GM12878 (cell line): ENCODE results near the gene IDI1. TPM values are rescaled to one million over a fixed set of nuclear protein-coding genes. Genes with fewer than 3 reads are reported as not detected.

Experiments used
- ATAC-seq: fragments of 200-7000 bp; cut with Tn5 transposase; 3 replicates; pipeline ENCODE4 v1.9.1; 2020; ENCODE audit warnings: mild to moderate bottlenecking, moderate library complexity
- BruUV-seq: library from RNA; stranded (reverse); fragments of 400-500 nt; replicated peaks from 2 replicates; lab custom pipeline; 2021; lab: Mats Ljungman, UMichigan
- CTCF ChIA-PET: fragments of 300-600 bp; sonication (Branson Sonifier 250); formaldehyde crosslinking; extraction: SDS; loops from one replicate; lab custom pipeline; 2021; ENCODE audit warnings: inconsistent platforms; lab: Yijun Ruan, JAX
- POLR2A ChIA-PET: fragments of 350-600 bp; formaldehyde crosslinking; extraction: SDS; loops from one replicate; lab custom pipeline; 2021; ENCODE audit warnings: inconsistent platforms; lab: Charles Lee
- RAD21 ChIA-PET: fragments of 300-600 bp; sonication (Branson Sonifier 250); formaldehyde crosslinking; loops from one replicate; lab custom pipeline; 2023; ENCODE audit warnings: antibody characterized with exemption; ENCODE audit not compliant: unreplicated experiment; lab: Charles Lee
- SMC1A ChIA-PET: fragments of 300-600 bp; sonication (Branson Sonifier 250); formaldehyde crosslinking; loops from one replicate; lab custom pipeline; 2023; ENCODE audit not compliant: unreplicated experiment, uncharacterized antibody; lab: Charles Lee
- DNase-seq: peaks from one replicate; pipeline ENCODE4 v3.0.0-alpha.2; 2011; ENCODE audit warnings: low read depth, low spot score
- FAIRE-seq: peaks from 3 replicates; lab custom pipeline; 2011; peaks lifted over from hg19 to GRCh38; lab: Jason Lieb, UNC
- H2AFZ ChIP-seq: 2 replicates; pipeline ENCODE4 v1.6.0; 2011; ENCODE audit warnings: low read depth, low read length, control low read depth; ENCODE audit not compliant: control insufficient read depth
- H3K27ac ChIP-seq: 2 replicates; pipeline ENCODE4 v1.5.1; 2011; ENCODE audit warnings: control low read depth; ENCODE audit not compliant: control insufficient read depth, insufficient read depth
- H3K27me3 ChIP-seq, 2 experiments: replicated peaks in 1 of 2; 2 replicates each; pipeline versions ENCODE4 v1.6.0 to v1.6.1; 2011; ENCODE audit warnings: low read length in 1 of 2; ENCODE audit not compliant: control insufficient read depth in 2 of 2, insufficient read depth in 2 of 2
- H3K36me3 ChIP-seq, 2 experiments: 2 replicates each; pipeline ENCODE4 v1.5.1; 2011; ENCODE audit warnings: low read length in 1 of 2; ENCODE audit not compliant: control insufficient read depth in 2 of 2, insufficient read depth in 2 of 2
- H3K4me1 ChIP-seq: 2 replicates; pipeline ENCODE4 v1.6.1; 2011; ENCODE audit warnings: mild to moderate bottlenecking, low read length, moderate library complexity, mixed read lengths; ENCODE audit not compliant: control insufficient read depth, insufficient read depth
- H3K4me2 ChIP-seq: 2 replicates; pipeline ENCODE4 v1.6.0; 2011; ENCODE audit warnings: control low read depth; ENCODE audit not compliant: control insufficient read depth, insufficient read depth
- H3K4me3 ChIP-seq: fragments of 200-600 bp; sonication (generic); 2 replicates; pipeline ENCODE4 v1.5.1; 2016
- H3K79me2 ChIP-seq: 2 replicates; pipeline ENCODE4 v1.6.0; 2011; ENCODE audit warnings: low read length; ENCODE audit not compliant: control insufficient read depth, insufficient read depth
- H3K9ac ChIP-seq: 2 replicates; pipeline ENCODE4 v1.8.0; 2011; ENCODE audit warnings: low read length, control low read depth, mixed read lengths; ENCODE audit not compliant: control insufficient read depth, insufficient read depth
- H3K9me3 ChIP-seq: replicated peaks from 3 replicates; pipeline ENCODE4 v1.5.1; 2011; ENCODE audit warnings: mild to moderate bottlenecking, low read length; ENCODE audit not compliant: control insufficient read depth, insufficient read depth
- H4K20me1 ChIP-seq: 2 replicates; pipeline ENCODE4 v1.6.0; 2011; ENCODE audit not compliant: control insufficient read depth, insufficient read depth
- ASH2L ChIP-seq: fragments of 300-600, 200-600 bp; sonication (generic); IDR thresholded peaks from 2 replicates; pipeline ENCODE4 v1.6.1; 2017; ENCODE audit warnings: low read depth, mild to moderate bottlenecking, borderline replicate concordance
- BCL11A ChIP-seq: IDR thresholded peaks from 2 replicates; pipeline ENCODE4 v1.6.1; 2011; ENCODE audit warnings: low read depth, low read length
- BRCA1 ChIP-seq: IDR thresholded peaks from 2 replicates; pipeline ENCODE4 v1.6.1; 2011; ENCODE audit warnings: low read depth, low read length, improper control_type of control experiment
- CEBPB ChIP-seq, 2 experiments: fragments of 150-350 bp in 1 of 2; IDR thresholded peaks; 2 replicates each; pipeline ENCODE4 v1.6.1; 2012 to 2014; ENCODE audit warnings: low read depth in 2 of 2, low read length in 2 of 2, borderline replicate concordance in 1 of 2, inconsistent platforms in 1 of 2
- CHD1 ChIP-seq: IDR thresholded peaks from 2 replicates; pipeline ENCODE4 v1.6.1; 2012; ENCODE audit warnings: low read depth, low read length, improper control_type of control experiment
- NFYB ChIP-seq: IDR thresholded peaks from 2 replicates; pipeline ENCODE4 v1.6.1; 2011; ENCODE audit warnings: low read depth, mild to moderate bottlenecking, low read length, improper control_type of control experiment, moderate library complexity; ENCODE audit not compliant: insufficient read depth
- PML ChIP-seq: IDR thresholded peaks from 2 replicates; pipeline ENCODE4 v1.6.1; 2012; ENCODE audit warnings: low read length, inconsistent platforms
- RAD51 ChIP-seq: fragments of 450-650 bp; IDR thresholded peaks from 2 replicates; pipeline ENCODE4 v1.6.1; 2016; ENCODE audit warnings: moderate library complexity, mild to moderate bottlenecking, inconsistent platforms
- SUZ12 ChIP-seq: fragments of 200-600 bp; sonication (generic); IDR thresholded peaks from one replicate; pipeline ENCODE4 v1.6.1; 2018; ENCODE audit warnings: antibody characterized with exemption, mild to moderate bottlenecking; ENCODE audit not compliant: unreplicated experiment
- WRNIP1 ChIP-seq: IDR thresholded peaks from 2 replicates; pipeline ENCODE4 v1.6.1; 2011; ENCODE audit warnings: low read depth, low read length, improper control_type of control experiment, borderline replicate concordance
- WGBS: methylation state at CpG from one replicate; pipeline ENCODE4 v1.1.6; 2016; ENCODE audit warnings: low lambda C conversion rate; ENCODE audit not compliant: insufficient replicate concordance, insufficient coverage; ENCODE audit errors: missing lambda C conversion rate; 5-methylcytosine and 5-hydroxymethylcytosine counted together
- in situ Hi-C: fragments of 300-500 bp; cut with MboI; formaldehyde crosslinking; loops from 9 replicates; pipeline ENCODE4 v1.14.3; 2018; ENCODE audit warnings: mixed read lengths
- intact Hi-C: fragments of 100-400 bp; cut with micrococcal nuclease; formaldehyde crosslinking; loops from one replicate; pipeline ENCODE4 v1.14.2; 2022; ENCODE audit not compliant: unreplicated experiment
- polyA plus RNA-seq, 11 experiments: library from polyadenylated mRNA; depleted of rRNA in 4 of 11; unstranded in 6 of 11; stranded (reverse) in 5 of 11; fragments of >200 nt; fragmentation: Nextera tagmentation in 4 of 11; fragmentation: Illumina TruSeq in 1 of 11; extraction: Ambion mirVana in 4 of 11; extraction: Trizol in 1 of 11; gene quantifications; 1 replicate in 1 of 11; 2 replicates in 10 of 11; pipeline versions ENCODE4 v1.2.1 to v1.2.3, GENCODE V29; 2011 to 2016; ENCODE audit warnings: inconsistent platforms in 2 of 11, missing spikeins in 2 of 11, low read depth in 1 of 11
- total RNA-seq, 4 experiments: library from RNA; depleted of rRNA in 3 of 4; stranded (reverse); fragments of >200 nt in 3 of 4; fragmentation: Illumina TruSeq in 1 of 4; extraction: Trizol in 1 of 4; gene quantifications; 2 replicates each; pipeline versions ENCODE4 v1.2.1 to v1.2.3, GENCODE V29; 2013 to 2021
- TF ChIP-seq, protein P1 (sequence below): fragments of 450-650 bp; formaldehyde crosslinking; IDR thresholded peaks from 2 replicates; pipeline ENCODE4 v1.4.0; 2022; ENCODE audit warnings: mild to moderate bottlenecking, moderate library complexity
- TF ChIP-seq, protein P2 (sequence below): fragments of 450-650 bp; IDR thresholded peaks from 2 replicates; pipeline ENCODE4 v1.6.1; 2017; ENCODE audit warnings: mild to moderate bottlenecking, moderate library complexity
- TF ChIP-seq, protein P3 (sequence below): fragments of 450-650 bp; formaldehyde crosslinking; IDR thresholded peaks from 2 replicates; pipeline ENCODE4 v1.5.0; 2022; ENCODE audit warnings: mild to moderate bottlenecking, missing genetic modification characterization

The IDI1 gene
- total and polyA plus RNA-seq, 10 of the 15 experiments (the other 5 are each of a cell fraction or from before 2014, with no cell fraction given): 85.5 to 223 (median 157) TPM

DNA sequence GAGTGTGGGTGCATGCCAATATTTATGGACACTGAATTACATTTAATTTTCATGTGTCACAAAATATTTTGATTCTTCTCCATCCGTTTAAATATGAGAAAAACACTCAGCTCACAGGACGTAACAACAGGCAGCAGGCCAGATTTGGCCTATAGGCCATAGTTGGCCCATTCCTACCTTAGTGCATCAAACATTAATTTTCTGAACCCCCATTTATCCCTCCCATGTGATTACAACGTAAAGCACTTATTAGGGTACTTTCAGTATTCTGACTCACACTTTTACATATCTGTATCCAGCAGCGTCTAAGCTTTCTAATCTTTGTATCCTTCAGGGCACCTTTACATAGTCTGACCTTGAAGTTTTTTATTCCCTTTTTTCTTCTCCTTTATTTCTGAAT is 4.0 kb downstream of the IDI1 start:
- 16% methylated on average over 4 of the region's 4 CpGs for WGBS
- RAD21 ChIA-PET: interaction anchor here (0.6 to 2.1 kb wide), 5 partner anchors 11 to 59 kb away, joined by 3 to 7 read pairs (median 4); partner anchors contain the start of genes GTPBP4 and WDR37
- no peak for TF ChIP-seq CHD1
- no peak for TF ChIP-seq NFYB
- TF ChIP-seq BCL11A: no peak
- TF ChIP-seq, protein P1, sequence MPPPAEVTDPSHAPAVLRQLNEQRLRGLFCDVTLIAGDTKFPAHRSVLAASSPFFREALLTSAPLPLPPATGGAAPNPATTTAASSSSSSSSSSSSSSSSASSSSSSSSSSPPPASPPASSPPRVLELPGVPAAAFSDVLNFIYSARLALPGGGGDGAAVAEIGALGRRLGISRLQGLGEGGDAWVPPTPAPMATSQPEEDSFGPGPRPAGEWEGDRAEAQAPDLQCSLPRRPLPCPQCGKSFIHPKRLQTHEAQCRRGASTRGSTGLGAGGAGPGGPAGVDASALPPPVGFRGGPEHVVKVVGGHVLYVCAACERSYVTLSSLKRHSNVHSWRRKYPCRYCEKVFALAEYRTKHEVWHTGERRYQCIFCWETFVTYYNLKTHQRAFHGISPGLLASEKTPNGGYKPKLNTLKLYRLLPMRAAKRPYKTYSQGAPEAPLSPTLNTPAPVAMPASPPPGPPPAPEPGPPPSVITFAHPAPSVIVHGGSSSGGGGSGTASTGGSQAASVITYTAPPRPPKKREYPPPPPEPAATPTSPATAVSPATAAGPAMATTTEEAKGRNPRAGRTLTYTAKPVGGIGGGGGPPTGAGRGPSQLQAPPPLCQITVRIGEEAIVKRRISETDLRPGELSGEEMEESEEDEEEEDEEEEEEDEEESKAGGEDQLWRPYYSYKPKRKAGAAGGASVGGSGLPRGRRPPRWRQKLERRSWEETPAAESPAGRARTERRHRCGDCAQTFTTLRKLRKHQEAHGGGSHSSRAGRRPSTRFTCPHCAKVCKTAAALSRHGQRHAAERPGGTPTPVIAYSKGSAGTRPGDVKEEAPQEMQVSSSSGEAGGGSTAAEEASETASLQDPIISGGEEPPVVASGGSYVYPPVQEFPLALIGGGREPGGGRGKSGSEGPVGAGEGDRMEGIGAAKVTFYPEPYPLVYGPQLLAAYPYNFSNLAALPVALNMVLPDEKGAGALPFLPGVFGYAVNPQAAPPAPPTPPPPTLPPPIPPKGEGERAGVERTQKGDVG (CRISPR knock-in tag): no peak
- no peak for TF ChIP-seq SUZ12
- TF ChIP-seq BRCA1: no peak
- TF ChIP-seq PML: no peak
- TF ChIP-seq CEBPB (IDR thresholded peaks at IDR 0.05; ENCODE audit: borderline replicate concordance in 1 of 2, low read depth in 2 of 2, low read length in 2 of 2): no peak
- TF ChIP-seq ASH2L: no peak
- TF ChIP-seq, protein P2, sequence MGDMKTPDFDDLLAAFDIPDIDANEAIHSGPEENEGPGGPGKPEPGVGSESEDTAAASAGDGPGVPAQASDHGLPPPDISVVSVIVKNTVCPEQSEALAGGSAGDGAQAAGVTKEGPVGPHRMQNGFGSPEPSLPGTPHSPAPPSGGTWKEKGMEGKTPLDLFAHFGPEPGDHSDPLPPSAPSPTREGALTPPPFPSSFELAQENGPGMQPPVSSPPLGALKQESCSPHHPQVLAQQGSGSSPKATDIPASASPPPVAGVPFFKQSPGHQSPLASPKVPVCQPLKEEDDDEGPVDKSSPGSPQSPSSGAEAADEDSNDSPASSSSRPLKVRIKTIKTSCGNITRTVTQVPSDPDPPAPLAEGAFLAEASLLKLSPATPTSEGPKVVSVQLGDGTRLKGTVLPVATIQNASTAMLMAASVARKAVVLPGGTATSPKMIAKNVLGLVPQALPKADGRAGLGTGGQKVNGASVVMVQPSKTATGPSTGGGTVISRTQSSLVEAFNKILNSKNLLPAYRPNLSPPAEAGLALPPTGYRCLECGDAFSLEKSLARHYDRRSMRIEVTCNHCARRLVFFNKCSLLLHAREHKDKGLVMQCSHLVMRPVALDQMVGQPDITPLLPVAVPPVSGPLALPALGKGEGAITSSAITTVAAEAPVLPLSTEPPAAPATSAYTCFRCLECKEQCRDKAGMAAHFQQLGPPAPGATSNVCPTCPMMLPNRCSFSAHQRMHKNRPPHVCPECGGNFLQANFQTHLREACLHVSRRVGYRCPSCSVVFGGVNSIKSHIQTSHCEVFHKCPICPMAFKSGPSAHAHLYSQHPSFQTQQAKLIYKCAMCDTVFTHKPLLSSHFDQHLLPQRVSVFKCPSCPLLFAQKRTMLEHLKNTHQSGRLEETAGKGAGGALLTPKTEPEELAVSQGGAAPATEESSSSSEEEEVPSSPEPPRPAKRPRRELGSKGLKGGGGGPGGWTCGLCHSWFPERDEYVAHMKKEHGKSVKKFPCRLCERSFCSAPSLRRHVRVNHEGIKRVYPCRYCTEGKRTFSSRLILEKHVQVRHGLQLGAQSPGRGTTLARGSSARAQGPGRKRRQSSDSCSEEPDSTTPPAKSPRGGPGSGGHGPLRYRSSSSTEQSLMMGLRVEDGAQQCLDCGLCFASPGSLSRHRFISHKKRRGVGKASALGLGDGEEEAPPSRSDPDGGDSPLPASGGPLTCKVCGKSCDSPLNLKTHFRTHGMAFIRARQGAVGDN: no peak
- no peak for TF ChIP-seq RAD51
- TF ChIP-seq, protein P3, sequence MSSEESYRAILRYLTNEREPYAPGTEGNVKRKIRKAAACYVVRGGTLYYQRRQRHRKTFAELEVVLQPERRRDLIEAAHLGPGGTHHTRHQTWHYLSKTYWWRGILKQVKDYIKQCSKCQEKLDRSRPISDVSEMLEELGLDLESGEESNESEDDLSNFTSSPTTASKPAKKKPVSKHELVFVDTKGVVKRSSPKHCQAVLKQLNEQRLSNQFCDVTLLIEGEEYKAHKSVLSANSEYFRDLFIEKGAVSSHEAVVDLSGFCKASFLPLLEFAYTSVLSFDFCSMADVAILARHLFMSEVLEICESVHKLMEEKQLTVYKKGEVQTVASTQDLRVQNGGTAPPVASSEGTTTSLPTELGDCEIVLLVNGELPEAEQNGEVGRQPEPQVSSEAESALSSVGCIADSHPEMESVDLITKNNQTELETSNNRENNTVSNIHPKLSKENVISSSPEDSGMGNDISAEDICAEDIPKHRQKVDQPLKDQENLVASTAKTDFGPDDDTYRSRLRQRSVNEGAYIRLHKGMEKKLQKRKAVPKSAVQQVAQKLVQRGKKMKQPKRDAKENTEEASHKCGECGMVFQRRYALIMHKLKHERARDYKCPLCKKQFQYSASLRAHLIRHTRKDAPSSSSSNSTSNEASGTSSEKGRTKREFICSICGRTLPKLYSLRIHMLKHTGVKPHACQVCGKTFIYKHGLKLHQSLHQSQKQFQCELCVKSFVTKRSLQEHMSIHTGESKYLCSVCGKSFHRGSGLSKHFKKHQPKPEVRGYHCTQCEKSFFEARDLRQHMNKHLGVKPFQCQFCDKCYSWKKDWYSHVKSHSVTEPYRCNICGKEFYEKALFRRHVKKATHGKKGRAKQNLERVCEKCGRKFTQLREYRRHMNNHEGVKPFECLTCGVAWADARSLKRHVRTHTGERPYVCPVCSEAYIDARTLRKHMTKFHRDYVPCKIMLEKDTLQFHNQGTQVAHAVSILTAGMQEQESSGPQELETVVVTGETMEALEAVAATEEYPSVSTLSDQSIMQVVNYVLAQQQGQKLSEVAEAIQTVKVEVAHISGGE (CRISPR knock-in tag): no peak
- TF ChIP-seq WRNIP1: no peak

More for the DNA sequence above, 4.0 kb downstream of the IDI1 start:
- Histone ChIP-seq H3K79me2 (peaks cover 57% of the 10 kb centered on the region), H3K27ac (peak overlapping the region; percentile 84), H3K4me3 (peak overlapping the region; percentile 69), H3K9me3 (no peaks in the 10 kb centered on the region), H3K9ac (no peak overlapping the region), H3K27me3 (no peaks in the 10 kb centered on the region), H3K4me1 (peaks cover 5% of the 10 kb centered on the region), H3K4me2 (peak overlapping the region; percentile 95), H2AFZ (no peak overlapping the region), H4K20me1 (peaks cover 3% of the 10 kb centered on the region; the same call in 1 of the 2 replicates), H3K36me3 (peaks cover 0 to 16% of the 10 kb centered on the region in 2 experiments)
- no peak for ATAC-seq
- SMC1A ChIA-PET: interaction anchor here (1.1 to 2.2 kb wide), 6 partner anchors 8 to 71 kb away, joined by 3 to 8 read pairs (median 4); partner anchors contain the start of gene WDR37
- POLR2A ChIA-PET: interaction anchor here (0.6 to 3.6 kb wide), 6 partner anchors 8 to 71 kb away, joined by 4 to 15 read pairs (median 7); partner anchors contain the start of gene WDR37
- TSS peak; percentile 36 for BruUV-seq
- intact Hi-C loops (loop anchor here (5.0 kb wide), 1 partner anchor 58 kb away; the partner anchor contains the start of gene GTPBP4), in situ Hi-C loops (no loop called here)
- CTCF ChIA-PET: interaction anchor here (1.0 to 1.3 kb wide), 4 partner anchors 52 to 115 kb away, joined by 3 to 4 read pairs (median 3); partner anchors contain the start of gene GTPBP4
- no peak for FAIRE-seq
- no peak for DNase-seq
